HG03460 (cell line): ENCODE data around the gene TMUB1.

Experiments
- ATAC-seq: cut with Tn5 transposase; IDR thresholded peaks from one replicate; pipeline ENCODE4 v1.9.1; 2021; ENCODE audit not compliant: unreplicated experiment

Gene TMUB1

GRCh38 chr7:151121380-151122170 lies 38.3 kb upstream of the TMUB1 start:
- no peak for ATAC-seq

- ATAC-seq, result no peak
Measured at GRCh38 chr7:151120896-151121295, 37.6 kb upstream of the TMUB1 start.

- no peak for ATAC-seq
Measured at GRCh38 chr7:151119902-151120301, 36.6 kb upstream of the TMUB1 start.

GRCh38 chr7:151119055-151119415 lies 35.7 kb upstream of the TMUB1 start:
- ATAC-seq, result no peak

GRCh38 chr7:151118108-151119054 lies 35.1 kb upstream of the TMUB1 start:
- no peak for ATAC-seq

- no peak for ATAC-seq
Measured at GRCh38 chr7:151117565-151117964, 34.3 kb upstream of the TMUB1 start.

- no peak for ATAC-seq
Measured at GRCh38 chr7:151116603-151117440, 33.5 kb upstream of the TMUB1 start.

- no peak for ATAC-seq
Measured at GRCh38 chr7:151115836-151116418, 32.6 kb upstream of the TMUB1 start.

- ATAC-seq, result no peak
Measured at GRCh38 chr7:151115121-151115835, 32.0 kb upstream of the TMUB1 start.

GRCh38 chr7:151114151-151115090 lies 31.1 kb upstream of the TMUB1 start:
- ATAC-seq, result no peak

GRCh38 chr7:151113344-151114150 lies 30.3 kb upstream of the TMUB1 start:
- ATAC-seq, result no peak

- ATAC-seq, result peak; percentile 71
Measured at GRCh38 chr7:151110941-151111645, 27.8 kb upstream of the TMUB1 start.

- ATAC-seq, result no peak
Measured at GRCh38 chr7:151110236-151110940, 27.1 kb upstream of the TMUB1 start.

GRCh38 chr7:151109094-151110048 lies 26.1 kb upstream of the TMUB1 start:
- no peak for ATAC-seq

GRCh38 chr7:151107882-151108281 lies 24.6 kb upstream of the TMUB1 start:
- ATAC-seq, result no peak
